Measurements from ENCODE around the gene RFFL. TPM values are rescaled to one million over a fixed set of nuclear protein-coding genes. Genes with fewer than 3 reads are reported as not detected.
A peak's percentile ranks its signal among the peaks of the same experiment; 100 is the strongest.

Gene RFFL
- total RNA-seq, 6 experiments from 2014 or later = 12.0 to 18.5 (median 13.6) TPM

- H3K9me3 Mint-ChIP-seq = no peaks in the 10 kb centered on the region
- no peak overlapping the region for H3K4me3 Mint-ChIP-seq
- H3K36me3 Mint-ChIP-seq (ENCODE audit: low read depth) = peaks cover 20% of the 10 kb centered on the region; the same call in 1 of the 2 replicates
- no peak for DNase-seq
- H3K27me3 Mint-ChIP-seq (ENCODE audit: insufficient read depth) = no peaks in the 10 kb centered on the region; the same call in 1 of the 2 replicates
- H3K27ac Mint-ChIP-seq = no peak overlapping the region
- no peak for TF ChIP-seq CTCF (IDR thresholded peaks at IDR 0.05)
- peaks cover 20% of the 10 kb centered on the region for H3K4me1 Mint-ChIP-seq (ENCODE audit: low read depth)
Observed at GRCh38 chr17:34988644-34989043, 74.9 kb downstream of the RFFL start.

- no peak overlapping the region for H3K27ac Mint-ChIP-seq
- H3K27me3 Mint-ChIP-seq (ENCODE audit: insufficient read depth) = no peaks in the 10 kb centered on the region; the same call in 1 of the 2 replicates
- H3K36me3 Mint-ChIP-seq (ENCODE audit: low read depth) = peaks cover 30% of the 10 kb centered on the region
- H3K9me3 Mint-ChIP-seq = no peaks in the 10 kb centered on the region
- peaks cover 21% of the 10 kb centered on the region for H3K4me1 Mint-ChIP-seq (ENCODE audit: low read depth)
- no peak for TF ChIP-seq CTCF (IDR thresholded peaks at IDR 0.05)
- H3K4me3 Mint-ChIP-seq = no peak overlapping the region
- DNase-seq = no peak
Observed at GRCh38 chr17:34987232-34987631, 76.3 kb downstream of the RFFL start.

GRCh38 chr17:34981538-34982241 lies 81.8 kb downstream of the RFFL start:
- H3K4me1 Mint-ChIP-seq (ENCODE audit: low read depth) = peaks cover 47% of the 10 kb centered on the region
- no peak for TF ChIP-seq CTCF (IDR thresholded peaks at IDR 0.05)
- peak overlapping the region; percentile 96 for H3K4me3 Mint-ChIP-seq
- peak overlapping the region; percentile 96 for H3K27ac Mint-ChIP-seq
- DNase-seq = peak; percentile 41
- H3K9me3 Mint-ChIP-seq = no peaks in the 10 kb centered on the region
- H3K27me3 Mint-ChIP-seq (ENCODE audit: insufficient read depth) = no peaks in the 10 kb centered on the region; the same call in 1 of the 2 replicates
- H3K36me3 Mint-ChIP-seq (ENCODE audit: low read depth) = peaks cover 22% of the 10 kb centered on the region

- Mint-ChIP-seq H3K27me3 (ENCODE audit: insufficient read depth) (no peaks in the 10 kb centered on the region; the same call in none of the 2 replicates), H3K4me1 (ENCODE audit: low read depth) (peaks cover 47% of the 10 kb centered on the region), H3K27ac (peak overlapping the region; percentile 98), H3K9me3 (no peaks in the 10 kb centered on the region), H3K36me3 (ENCODE audit: low read depth) (peaks cover 17% of the 10 kb centered on the region), H3K4me3 (peak overlapping the region; percentile 98)
- peak; percentile 74 for DNase-seq
- TF ChIP-seq CTCF (IDR thresholded peaks at IDR 0.05) = peak; percentile 66
Observed at GRCh38 chr17:34980681-34981537, 82.6 kb downstream of the RFFL start.

- Mint-ChIP-seq H3K4me3 (peak within 1 kb of the TSS; percentile 98), H3K9me3 (no peaks in the 10 kb centered on the region), H3K27me3 (ENCODE audit: insufficient read depth) (no peaks in the 10 kb centered on the region; the same call in none of the 2 replicates), H3K4me1 (ENCODE audit: low read depth) (peaks cover 49% of the 10 kb centered on the region), H3K27ac (peak within 1 kb of the TSS; percentile 98), H3K36me3 (ENCODE audit: low read depth) (peaks cover 17% of the 10 kb centered on the region)
- peak; percentile 90 for DNase-seq
- TF ChIP-seq CTCF (IDR thresholded peaks at IDR 0.05) = no peak
Observed at GRCh38 chr17:34980353-34980680, 83.2 kb downstream of the RFFL start, which contains the start of gene LIG3. TSS of gene LIG3 (plus strand) at chr17:34980512. CDS start at chr17:34983006, 2,494 bp downstream.

Data from HFFc6 (cell line).